Pulmonary artery endothelial cell (primary cell): ENCODE results near the gene ZBTB45. TPM values are rescaled to one million over a fixed set of nuclear protein-coding genes. Genes with fewer than 3 reads are reported as not detected.
"Not testable (repeated sequence)": the region's sequence is repeated elsewhere in the genome, so short reads cannot be mapped to it uniquely, and the experiment has no call there.

Experiments
- DNase-seq: peaks from one replicate; pipeline ENCODE4 v3.0.0-alpha.2; 2011; ENCODE audit warnings: low read depth, low spot score
- total RNA-seq: library from RNA; depleted of rRNA; stranded (reverse); fragments of >200 nt; gene quantifications from 2 replicates; pipeline ENCODE4 v1.2.3, GENCODE V29; 2014

Gene ZBTB45
- total RNA-seq, 1 donor from 2014 or later: 6.0 TPM

DNA sequence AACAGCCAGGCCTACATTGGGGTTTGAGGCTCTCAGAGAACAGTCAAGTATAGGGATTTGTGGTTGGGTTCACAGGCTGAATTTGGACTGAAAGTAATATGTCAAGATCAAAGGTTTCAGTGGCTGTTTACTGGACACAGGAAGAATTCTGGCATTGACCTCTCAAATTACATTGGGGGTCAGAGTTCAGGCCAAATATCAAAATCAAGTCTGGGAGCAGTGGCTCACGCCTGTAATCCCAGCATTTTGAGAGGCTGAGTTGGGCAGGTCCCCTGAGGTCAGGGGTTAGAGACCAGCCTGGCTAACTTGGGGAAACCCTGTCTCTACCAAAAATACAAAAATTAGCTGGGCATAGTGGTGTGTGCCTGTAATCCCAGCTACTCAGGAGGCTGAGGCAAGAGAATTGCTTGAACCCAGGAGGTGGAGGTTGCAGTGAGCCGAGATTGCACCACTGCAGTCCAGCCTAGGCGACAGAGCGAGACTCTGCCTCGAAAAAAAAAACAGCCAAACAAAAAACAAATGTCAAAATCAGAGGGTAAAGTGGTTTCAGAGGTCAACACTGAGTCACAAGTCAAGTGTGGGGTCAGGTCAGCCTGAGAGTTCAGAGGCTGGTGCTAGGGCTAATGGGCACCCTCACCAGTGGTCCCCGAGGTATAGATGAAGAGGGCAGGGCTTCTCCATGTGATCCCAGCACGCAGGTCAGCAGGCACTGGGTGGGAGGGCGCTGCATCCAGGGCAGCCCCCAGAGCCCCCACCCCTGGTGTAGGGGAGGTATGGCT is 9.3 kb downstream of the ZBTB45 start:
- no peak for DNase-seq

DNA sequence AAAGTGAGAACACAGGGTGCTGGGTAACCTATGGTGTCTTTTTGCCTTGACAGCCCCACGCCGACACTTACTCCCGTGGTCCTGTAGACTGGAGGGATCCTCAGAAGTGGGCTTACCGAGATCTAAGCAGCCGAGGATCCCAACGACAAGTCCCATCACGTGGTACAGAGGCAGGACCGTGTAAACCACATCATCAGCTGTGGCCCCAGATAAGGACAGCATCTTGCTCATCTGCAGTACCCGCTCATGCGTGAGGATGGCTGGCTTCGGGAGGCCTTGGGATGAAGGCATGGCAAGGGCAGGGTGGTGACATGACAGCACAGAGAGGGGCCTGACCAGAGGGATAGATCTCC is 9.9 kb downstream of the ZBTB45 start:
- DNase-seq: no peak

DNA sequence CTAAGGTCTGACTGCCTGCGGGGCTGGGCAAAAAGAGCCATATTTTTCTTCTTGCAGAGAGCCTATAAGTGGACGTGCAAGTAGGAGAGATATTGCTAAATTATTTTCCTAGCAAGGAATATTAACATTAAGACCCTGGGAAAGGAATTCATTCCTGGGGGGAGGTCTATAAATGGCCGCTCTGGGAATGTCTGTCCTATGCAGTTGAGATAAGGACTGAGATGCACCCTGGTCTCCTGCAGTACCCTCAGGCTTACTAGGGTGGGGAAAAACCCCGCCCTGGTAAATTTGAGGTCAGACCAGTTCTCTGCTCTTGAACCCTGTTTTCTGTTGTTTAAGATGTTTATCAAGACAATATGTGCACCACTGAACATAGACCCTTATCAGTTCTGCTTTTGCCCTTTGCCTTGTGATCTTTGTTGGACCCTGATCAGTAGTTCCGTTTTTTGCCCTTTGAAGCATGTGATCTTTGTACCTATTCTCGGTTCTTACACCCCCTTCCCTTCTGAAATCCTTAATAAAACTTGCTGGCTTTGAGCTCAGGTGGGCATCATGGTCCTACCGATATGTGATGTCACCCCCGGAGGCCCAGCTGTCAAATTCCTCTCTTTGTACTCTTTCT is 11.9 kb downstream of the ZBTB45 start:
- DNase-seq: not testable (repeated sequence)

DNA sequence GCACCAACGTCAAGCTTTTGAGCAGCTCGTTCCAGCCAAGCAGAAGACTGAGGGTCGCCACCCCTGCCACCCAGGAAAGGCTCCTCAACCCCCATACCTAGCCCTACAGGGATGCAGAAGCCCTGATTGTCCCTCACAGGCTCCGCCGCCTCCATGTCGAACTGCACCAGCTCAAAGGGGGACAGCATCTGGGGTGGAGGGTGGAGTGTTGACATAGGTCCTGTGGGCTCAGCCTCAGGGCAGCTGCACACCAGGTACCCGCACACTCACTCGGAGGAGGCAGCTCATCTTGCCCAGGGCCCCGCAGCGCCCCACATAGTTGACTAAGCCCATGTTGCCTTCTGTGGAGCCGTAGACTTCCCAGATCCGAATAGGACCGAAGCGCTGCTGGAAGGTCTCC is 19.4 kb downstream of the ZBTB45 start:
- no peak for DNase-seq

GRCh38 chr19:58499021-58499927 is 20.3 kb downstream of the ZBTB45 start:
- peak; percentile 86 for DNase-seq

- DNase-seq: no peak
Observed at GRCh38 chr19:58498316-58499020, 21.1 kb downstream of the ZBTB45 start.

DNA sequence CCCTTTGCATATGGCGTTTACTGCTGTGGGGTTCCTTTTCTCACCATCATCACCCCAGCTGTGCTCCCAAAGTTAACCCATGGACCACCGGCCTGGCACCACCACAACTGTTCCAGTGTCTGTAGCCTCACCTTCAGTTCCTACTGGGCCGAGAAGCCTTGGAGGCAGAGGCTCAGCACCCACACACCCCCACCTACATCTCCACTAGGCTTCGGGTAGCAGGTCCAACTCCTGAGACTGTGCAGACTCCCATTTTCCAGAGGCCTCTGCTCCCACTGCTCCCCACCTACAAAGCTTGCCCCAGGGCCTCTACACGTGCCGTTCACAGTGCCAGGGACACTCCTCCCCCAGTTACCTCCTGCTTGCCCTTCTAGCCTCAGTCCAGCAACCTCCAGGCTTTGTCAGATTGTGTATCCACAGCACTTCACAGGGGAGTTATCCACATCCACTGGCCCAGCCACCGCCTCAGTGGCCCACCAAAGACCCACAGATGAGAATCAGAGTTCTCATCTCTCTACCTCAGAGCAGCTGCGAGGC is 21.9 kb downstream of the ZBTB45 start:
- DNase-seq: no peak

- no peak for DNase-seq
Observed at GRCh38 chr19:58492265-58492664, 27.3 kb downstream of the ZBTB45 start.

GRCh38 chr19:58491393-58491792 is 28.2 kb downstream of the ZBTB45 start:
- no peak for DNase-seq

DNA sequence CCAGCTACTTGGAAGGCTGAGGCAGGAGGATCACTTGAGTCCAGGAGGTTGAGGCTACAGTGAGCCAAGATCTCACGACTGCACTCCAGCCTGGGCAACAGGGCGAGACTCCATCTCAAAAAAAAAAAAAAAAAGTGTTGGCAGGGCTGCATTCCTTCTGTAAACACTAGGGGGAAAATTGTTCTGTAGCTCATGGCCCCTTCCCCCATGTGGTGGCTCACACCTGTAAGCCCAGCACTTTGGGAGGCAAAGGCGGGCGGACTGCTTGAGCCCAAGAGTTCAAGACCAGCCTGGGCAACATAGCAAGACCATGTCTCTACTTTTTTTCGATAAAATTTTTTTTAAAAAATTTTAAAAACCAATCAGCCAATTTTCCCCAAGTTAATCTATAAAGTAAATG is 35.3 kb downstream of the ZBTB45 start:
- DNase-seq: not testable (repeated sequence)

DNA sequence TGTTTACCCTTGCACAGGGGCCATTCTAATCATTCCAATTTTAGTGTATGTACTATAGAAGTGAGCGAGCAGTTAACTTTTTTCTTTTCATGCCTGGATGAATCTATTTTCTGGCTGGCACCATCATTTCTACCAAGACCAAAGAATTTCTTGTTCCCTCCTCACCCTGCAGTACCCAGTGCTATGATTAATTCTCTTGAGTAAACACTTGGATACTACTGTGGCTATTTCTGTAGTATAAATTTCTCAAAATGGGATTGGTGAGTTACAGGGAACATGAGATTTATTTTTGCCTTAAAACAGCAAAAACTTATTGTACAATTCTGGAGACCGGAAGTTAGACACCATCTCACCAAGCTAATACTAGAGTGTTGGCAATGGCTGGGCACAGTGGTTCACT is 35.8 kb downstream of the ZBTB45 start:
- DNase-seq: no peak

- no peak for DNase-seq
Observed at GRCh38 chr19:58482372-58482771, 37.2 kb downstream of the ZBTB45 start.

GRCh38 chr19:58480831-58481230 is 38.8 kb downstream of the ZBTB45 start:
- DNase-seq: no peak

DNA sequence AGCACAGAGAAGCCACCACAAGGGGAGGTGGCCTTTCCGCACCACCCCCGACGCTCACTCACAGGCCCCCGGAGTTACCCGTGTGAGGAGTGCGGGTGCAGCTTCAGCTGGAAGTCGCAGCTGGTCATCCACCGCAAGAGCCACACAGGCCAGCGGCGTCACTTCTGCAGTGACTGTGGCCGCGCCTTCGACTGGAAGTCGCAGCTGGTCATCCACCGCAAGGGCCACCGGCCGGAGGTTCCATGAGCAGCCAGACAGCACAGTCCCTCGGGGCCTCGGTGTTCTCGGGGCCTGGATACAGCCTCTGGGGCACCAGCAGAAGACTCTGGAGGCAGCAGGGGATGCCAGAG is 39.2 kb downstream of the ZBTB45 start:
- no peak for DNase-seq

DNA sequence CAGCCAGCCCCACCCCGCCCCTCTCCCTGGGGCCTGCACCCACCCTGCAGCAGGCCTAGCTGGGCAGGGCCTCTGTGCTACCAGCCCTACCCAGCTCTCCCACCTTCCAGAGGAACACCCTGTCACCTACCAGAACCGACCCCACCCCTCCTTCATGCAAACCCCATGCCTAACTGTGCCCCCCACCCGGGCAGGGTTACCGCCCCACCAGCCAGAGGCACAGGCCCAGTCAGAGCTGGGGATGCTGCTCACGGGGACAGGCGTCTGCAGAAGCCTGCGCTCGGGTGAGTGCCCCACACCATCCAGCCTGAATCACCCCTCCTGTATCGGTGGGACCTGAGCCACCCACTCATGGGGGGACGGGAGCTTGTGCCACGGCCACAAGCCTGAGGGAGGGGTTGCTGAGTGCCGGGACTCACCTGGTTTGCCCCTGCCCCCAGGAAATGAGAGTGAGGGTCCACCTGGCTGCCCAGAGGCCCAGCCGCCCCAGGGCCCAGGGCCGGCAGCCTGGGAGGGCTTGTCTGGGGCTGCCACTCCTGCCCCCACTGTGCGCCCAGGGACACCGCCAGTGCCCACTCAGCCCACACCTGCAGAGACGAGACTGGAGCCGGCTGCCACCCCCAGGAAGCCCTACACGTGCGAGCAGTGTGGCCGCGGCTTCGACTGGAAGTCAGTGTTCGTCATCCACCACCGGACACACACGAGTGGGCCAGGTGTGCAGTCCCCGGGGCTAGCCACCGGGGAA is 39.7 kb downstream of the ZBTB45 start:
- no peak for DNase-seq

- DNase-seq: no peak
Observed at GRCh38 chr19:58479303-58479702, 40.3 kb downstream of the ZBTB45 start.

DNA sequence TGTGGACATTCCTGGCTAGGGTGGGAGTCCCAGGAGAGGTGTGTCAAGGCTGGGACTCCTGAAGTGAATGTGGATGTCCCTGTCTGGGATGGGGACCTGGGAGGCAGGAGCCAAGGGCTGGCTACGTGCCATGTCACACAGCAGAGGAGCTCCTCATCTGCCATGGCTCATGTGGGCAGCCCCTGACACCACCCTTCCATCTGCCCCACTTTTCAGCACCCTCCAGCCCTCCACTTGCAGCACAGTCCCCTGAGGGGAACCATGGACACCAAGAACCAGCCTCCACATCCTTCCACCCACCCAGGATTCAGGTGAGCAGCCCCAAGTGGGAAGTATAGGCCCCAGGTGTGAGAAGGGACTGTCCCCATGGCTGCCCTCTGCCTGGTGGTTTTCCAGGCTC is 41.7 kb downstream of the ZBTB45 start:
- no peak for DNase-seq

DNA sequence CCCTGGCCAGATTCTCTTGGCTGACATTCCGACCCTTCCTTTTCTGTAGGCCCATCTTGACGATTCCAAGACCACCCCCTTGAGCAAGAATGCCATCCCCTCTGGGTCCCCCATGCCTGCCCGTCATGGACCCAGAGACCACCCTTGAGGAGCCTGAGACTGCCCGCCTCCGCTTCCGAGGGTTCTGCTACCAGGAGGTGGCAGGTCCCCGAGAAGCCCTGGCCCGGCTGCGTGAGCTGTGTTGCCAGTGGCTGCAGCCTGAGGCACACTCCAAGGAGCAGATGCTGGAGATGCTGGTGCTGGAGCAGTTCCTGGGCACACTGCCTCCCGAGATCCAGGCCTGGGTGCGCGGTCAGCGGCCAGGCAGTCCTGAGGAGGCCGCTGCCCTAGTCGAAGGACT is 42.5 kb downstream of the ZBTB45 start:
- no peak for DNase-seq

DNA sequence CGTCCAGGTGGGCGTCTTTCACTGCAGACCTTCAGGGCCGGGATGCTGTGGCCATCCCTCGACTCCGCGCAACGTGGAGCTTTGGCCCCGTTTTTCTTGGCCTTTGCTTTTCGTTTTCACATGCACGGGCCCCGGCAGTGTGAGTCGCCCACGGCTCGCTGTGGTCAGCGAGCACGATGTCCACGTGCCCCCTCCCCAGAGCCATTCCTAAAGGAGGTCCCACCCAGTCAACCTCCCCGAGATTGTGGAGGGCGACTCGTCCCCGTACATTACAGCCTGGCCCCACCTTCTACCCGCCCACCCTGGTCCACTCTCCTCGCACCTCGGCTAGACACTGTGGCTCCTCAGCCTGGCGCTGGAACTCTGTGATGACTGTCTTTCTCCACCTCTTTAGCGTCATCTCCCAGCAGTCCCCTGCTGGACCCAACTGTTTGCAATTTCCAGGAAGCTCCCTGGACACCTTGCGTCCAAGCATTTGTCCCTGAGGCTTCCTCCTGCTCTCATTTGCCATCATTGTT is 43.1 kb downstream of the ZBTB45 start:
- no peak for DNase-seq

DNA sequence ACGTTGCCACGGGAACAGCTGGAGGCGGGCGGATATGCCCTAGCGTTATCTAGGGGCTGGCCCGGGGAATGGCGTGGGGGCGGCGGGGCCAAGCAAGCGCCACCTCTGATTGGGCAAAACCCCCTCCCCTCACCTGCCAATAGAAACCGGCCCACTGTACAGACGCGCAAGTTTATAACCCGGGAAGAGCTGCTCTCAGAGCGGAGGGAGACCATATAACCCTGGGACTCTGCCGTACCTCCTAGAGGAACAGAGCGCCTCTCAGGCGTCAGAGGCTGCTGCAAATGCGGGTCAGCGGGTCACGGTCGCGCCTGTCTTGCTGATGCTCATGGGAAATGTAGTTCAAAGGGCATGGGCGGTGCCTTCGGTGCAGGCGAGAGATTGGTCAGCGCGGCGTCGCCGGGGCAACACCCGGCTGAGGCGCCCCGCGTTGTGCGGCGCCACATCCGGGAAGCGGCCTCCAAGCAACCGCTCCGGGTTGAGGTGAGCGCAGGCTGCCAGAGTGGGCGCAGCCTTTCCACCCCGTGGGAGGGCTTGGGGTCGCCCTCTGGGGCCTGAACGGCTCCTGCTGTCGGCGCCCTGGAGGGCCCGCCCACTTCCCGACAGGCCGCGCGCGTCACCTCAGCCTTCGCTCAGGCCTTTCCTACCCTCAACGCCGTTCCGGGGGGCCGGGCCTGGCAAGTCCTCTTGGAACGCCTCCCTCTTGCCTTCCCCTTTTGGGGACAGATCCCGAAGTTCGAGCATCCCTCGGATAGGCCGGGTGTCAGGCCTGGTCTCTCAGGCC is 43.7 kb downstream of the ZBTB45 start, which contains the start of gene ZNF446:
ZNF446 (plus strand) TSS at position 639 of the 784 bp plus-strand sequence. CDS start 867 bp downstream, outside the sequence.
- peak; percentile 88 for DNase-seq
